Activated naive CD8-positive, alpha-beta T cell treated with anti-CD3 and anti-CD28 coated beads, Interleukin-2, amount 50 U/mL, for 24 hours (primary cell): ENCODE data around the gene MRC1.
A peak's percentile ranks its signal among the peaks of the same experiment; 100 is the strongest.

ENCODE experiments used
- ATAC-seq: fragments of 150-1000 bp; cut with Tn5 transposase; one replicate; pipeline ENCODE4 v1.10.0; 2021
- DNase-seq: peaks from one replicate; pipeline ENCODE4 v3.0.0; 2021
- H3K27ac Mint-ChIP-seq: one replicate; pipeline ENCODE4 v1.8.0; 2021; ENCODE audit warnings: mild to moderate bottlenecking, mixed read lengths
- H3K27me3 Mint-ChIP-seq: one replicate; pipeline ENCODE4 v1.8.0; 2021; ENCODE audit warnings: mixed read lengths
- H3K36me3 Mint-ChIP-seq: one replicate; pipeline ENCODE4 v1.8.0; 2021; ENCODE audit warnings: low read depth, mixed read lengths
- H3K4me1 Mint-ChIP-seq: one replicate; pipeline ENCODE4 v1.8.0; 2021; ENCODE audit warnings: mixed read lengths
- H3K4me3 Mint-ChIP-seq: one replicate; pipeline ENCODE4 v1.8.0; 2021; ENCODE audit warnings: mild to moderate bottlenecking, moderate library complexity, mixed read lengths
- H3K9me3 Mint-ChIP-seq: one replicate; pipeline ENCODE4 v1.8.0; 2021; ENCODE audit warnings: mixed read lengths

Gene MRC1

GRCh38 chr10:17814973-17815372, 5.8 kb downstream of the MRC1 start:
- no peaks in the 10 kb centered on the region for H3K4me1 Mint-ChIP-seq
- no peak overlapping the region for H3K4me3 Mint-ChIP-seq
- H3K27ac Mint-ChIP-seq = no peak overlapping the region
- DNase-seq (no peak), ATAC-seq (no peak)
- H3K27me3 Mint-ChIP-seq = peaks cover 6% of the 10 kb centered on the region
- H3K9me3 Mint-ChIP-seq = no peaks in the 10 kb centered on the region
- no peaks in the 10 kb centered on the region for H3K36me3 Mint-ChIP-seq

DNA sequence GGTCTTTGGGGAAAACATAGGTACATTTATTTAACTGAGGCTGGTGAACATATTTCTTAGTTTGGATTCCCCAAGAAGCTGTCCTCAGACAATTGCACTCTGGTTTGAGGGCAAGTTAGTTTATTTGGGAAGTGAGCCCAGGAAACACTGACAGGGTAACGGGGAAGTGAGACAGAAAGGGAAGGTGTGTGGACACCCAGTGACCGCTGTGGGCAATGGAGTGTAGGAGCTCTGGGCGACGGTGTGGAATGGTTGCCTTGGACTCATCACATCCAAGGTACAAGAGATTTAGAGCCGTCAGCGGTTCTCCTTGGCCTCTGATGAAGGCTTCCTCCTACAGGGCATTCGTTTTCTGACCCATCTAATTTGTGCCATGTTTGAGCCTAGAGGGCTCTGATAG, 7.1 kb downstream of the MRC1 start:
- Mint-ChIP-seq H3K4me3 (no peak overlapping the region), H3K36me3 (no peaks in the 10 kb centered on the region), H3K9me3 (no peaks in the 10 kb centered on the region), H3K4me1 (no peaks in the 10 kb centered on the region), H3K27ac (no peak overlapping the region), H3K27me3 (no peaks in the 10 kb centered on the region)
- DNase-seq (no peak), ATAC-seq (no peak)

GRCh38 chr10:17817316-17817715, 8.2 kb downstream of the MRC1 start:
- Mint-ChIP-seq H3K4me3 (no peak overlapping the region), H3K9me3 (no peaks in the 10 kb centered on the region), H3K36me3 (no peaks in the 10 kb centered on the region), H3K27me3 (no peaks in the 10 kb centered on the region), H3K4me1 (no peaks in the 10 kb centered on the region), H3K27ac (no peak overlapping the region)
- ATAC-seq (no peak), DNase-seq (no peak)

DNA sequence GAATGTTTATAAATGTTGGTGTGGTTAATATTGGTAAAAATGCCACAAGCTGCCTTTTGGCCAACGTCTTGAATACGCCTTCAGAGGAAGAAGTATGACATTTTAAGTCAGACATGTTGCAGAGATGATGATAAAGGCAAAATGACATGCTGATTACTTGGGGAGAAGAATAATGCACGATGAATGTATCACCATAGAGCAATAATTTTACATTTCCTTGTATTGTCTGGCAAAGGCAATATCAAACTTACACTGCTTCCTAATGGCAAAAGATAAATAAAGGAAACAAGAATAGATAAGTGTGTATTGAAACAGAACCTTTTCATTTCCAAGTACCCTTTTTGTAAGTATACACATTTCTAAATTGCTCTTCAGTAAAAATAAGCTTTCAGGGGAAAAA, 8.6 kb downstream of the MRC1 start:
- no peak overlapping the region for H3K4me3 Mint-ChIP-seq
- H3K36me3 Mint-ChIP-seq = no peaks in the 10 kb centered on the region
- H3K4me1 Mint-ChIP-seq = no peaks in the 10 kb centered on the region
- no peak overlapping the region for H3K27ac Mint-ChIP-seq
- no peak for DNase-seq
- ATAC-seq = no peak
- no peaks in the 10 kb centered on the region for H3K9me3 Mint-ChIP-seq
- H3K27me3 Mint-ChIP-seq = no peaks in the 10 kb centered on the region

DNA sequence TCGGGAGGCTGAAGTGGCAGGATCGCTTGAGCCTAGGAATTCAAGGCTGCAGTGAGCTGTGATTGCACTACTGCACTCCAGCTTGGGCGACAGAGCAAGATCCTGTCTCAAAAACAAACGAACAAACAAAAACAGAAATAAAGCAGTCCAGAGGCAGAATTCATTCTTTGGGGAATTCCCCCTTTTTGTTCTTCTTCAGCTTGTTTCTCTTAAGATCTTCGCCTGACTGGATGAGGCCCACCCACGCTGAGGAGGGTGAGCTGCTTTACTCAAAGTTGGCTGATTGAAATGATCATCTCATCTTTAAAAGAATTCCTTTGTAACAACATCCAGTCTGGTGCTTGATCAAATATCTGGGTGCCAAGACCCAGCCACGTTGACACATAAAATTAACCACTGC, 10.7 kb downstream of the MRC1 start:
- DNase-seq (no peak), ATAC-seq (no peak)
- Mint-ChIP-seq H3K27ac (no peak overlapping the region), H3K27me3 (no peaks in the 10 kb centered on the region), H3K9me3 (no peaks in the 10 kb centered on the region), H3K36me3 (no peaks in the 10 kb centered on the region), H3K4me3 (no peak overlapping the region), H3K4me1 (no peaks in the 10 kb centered on the region)

DNA sequence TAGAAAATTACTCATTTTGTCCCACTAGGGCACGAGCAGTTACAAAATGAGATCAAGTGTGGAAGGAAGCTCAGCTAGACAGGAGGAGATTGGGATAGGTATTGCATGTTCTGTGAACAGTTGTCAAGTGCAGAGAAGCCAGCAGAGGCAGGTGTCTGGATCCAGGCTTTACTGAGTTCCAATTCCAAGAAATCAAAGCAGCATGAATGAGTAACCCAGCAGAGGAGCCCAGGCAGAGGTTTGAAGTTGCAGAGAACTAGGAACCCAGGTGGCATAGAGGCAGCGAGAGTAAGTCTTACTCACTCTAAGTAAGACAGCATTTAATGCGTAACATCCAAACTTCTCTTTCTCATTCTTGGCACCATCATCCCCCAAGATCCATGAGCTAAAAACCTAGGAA, 11.8 kb downstream of the MRC1 start:
- Mint-ChIP-seq H3K4me3 (no peak overlapping the region), H3K27me3 (peaks cover 4% of the 10 kb centered on the region), H3K27ac (no peak overlapping the region), H3K9me3 (no peaks in the 10 kb centered on the region), H3K4me1 (no peaks in the 10 kb centered on the region), H3K36me3 (no peaks in the 10 kb centered on the region)
- no peak for ATAC-seq
- DNase-seq = no peak

DNA sequence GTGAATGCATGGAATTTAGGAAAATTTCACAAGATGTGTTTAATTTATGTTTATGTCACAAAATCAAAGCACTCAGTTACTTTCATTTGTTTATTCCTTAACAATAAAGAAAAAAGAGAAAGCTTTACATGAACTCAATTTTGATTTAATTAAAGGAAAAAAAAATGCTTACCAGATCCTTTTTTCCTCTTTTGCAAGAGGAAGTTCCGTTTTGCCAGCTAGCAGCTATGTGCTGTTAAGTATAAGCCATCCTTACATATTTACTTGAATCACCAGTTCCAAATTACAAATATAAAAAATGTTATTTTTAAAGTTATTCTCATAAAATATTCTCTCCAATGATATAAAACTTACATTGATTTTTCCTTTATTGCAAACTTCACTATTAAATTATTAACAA, 12.7 kb downstream of the MRC1 start:
- Mint-ChIP-seq H3K27me3 (peaks cover 4% of the 10 kb centered on the region), H3K4me3 (no peak overlapping the region)

GRCh38 chr10:17831341-17831740, 22.2 kb downstream of the MRC1 start:
- no peak overlapping the region for H3K27ac Mint-ChIP-seq
- no peak for ATAC-seq
- H3K4me3 Mint-ChIP-seq = no peak overlapping the region
- peaks cover 2% of the 10 kb centered on the region for H3K4me1 Mint-ChIP-seq
- H3K36me3 Mint-ChIP-seq = no peaks in the 10 kb centered on the region
- DNase-seq = no peak
- peaks cover 6% of the 10 kb centered on the region for H3K27me3 Mint-ChIP-seq
- H3K9me3 Mint-ChIP-seq = no peaks in the 10 kb centered on the region

More for the DNA sequence above, 12.7 kb downstream of the MRC1 start:
- no peak overlapping the region for H3K27ac Mint-ChIP-seq
- DNase-seq (no peak), ATAC-seq (no peak)
- no peaks in the 10 kb centered on the region for H3K4me1 Mint-ChIP-seq
- H3K9me3 Mint-ChIP-seq = no peaks in the 10 kb centered on the region
- no peaks in the 10 kb centered on the region for H3K36me3 Mint-ChIP-seq

GRCh38 chr10:17831896-17832295, 22.7 kb downstream of the MRC1 start:
- Mint-ChIP-seq H3K27ac (no peak overlapping the region), H3K4me1 (peaks cover 2% of the 10 kb centered on the region), H3K4me3 (no peak overlapping the region), H3K9me3 (no peaks in the 10 kb centered on the region), H3K36me3 (no peaks in the 10 kb centered on the region), H3K27me3 (peaks cover 6% of the 10 kb centered on the region)
- no peak for ATAC-seq
- no peak for DNase-seq

DNA sequence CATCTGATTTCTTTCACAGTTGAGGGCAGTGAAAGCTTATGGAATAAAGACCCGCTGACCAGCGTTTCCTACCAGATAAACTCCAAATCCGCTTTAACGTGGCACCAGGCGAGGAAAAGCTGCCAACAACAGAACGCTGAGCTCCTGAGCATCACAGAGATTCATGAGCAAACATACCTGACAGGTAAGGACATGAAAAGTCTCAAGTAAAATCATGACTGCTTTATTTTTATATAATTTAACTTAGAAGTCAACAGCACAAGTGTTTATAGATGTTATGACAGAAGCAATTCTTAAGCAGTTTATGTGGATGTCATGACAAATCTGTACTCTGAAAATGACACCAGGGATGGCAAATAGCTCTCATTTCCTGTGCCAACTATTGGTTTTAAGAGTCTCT, 24.5 kb downstream of the MRC1 start:
- Mint-ChIP-seq H3K4me1 (peaks cover 6% of the 10 kb centered on the region), H3K9me3 (no peaks in the 10 kb centered on the region), H3K36me3 (no peaks in the 10 kb centered on the region), H3K4me3 (no peak overlapping the region), H3K27ac (no peak overlapping the region), H3K27me3 (peaks cover 12% of the 10 kb centered on the region)
- DNase-seq = no peak
- ATAC-seq = no peak

DNA sequence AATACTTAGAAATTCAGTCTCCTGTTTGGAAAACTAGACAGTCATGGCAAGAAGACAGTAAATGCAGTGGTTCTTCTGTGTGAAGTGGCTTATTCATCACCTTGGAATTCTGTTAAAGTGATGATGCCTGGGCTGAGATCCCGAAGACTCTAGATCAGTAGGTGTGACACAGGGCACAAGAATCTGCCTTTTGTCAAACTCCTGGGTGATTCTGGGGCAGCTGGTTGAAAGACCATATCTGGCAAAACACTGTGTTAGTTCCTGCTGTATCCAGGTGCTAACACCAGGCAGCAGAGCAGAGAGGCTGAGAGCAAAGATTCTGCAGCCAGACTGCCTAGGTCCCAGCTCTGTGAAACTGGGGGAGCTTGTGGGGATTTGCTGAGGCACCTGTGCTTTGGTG, 26.5 kb downstream of the MRC1 start:
- ATAC-seq = no peak
- H3K36me3 Mint-ChIP-seq = no peaks in the 10 kb centered on the region

GRCh38 chr10:17836942-17837341, 27.8 kb downstream of the MRC1 start:
- no peak overlapping the region for H3K27ac Mint-ChIP-seq
- no peak for ATAC-seq
- H3K36me3 Mint-ChIP-seq = no peaks in the 10 kb centered on the region
- H3K4me3 Mint-ChIP-seq = no peak overlapping the region
- no peak for DNase-seq
- H3K4me1 Mint-ChIP-seq = peaks cover 6% of the 10 kb centered on the region
- peaks cover 12% of the 10 kb centered on the region for H3K27me3 Mint-ChIP-seq
- H3K9me3 Mint-ChIP-seq = no peaks in the 10 kb centered on the region

More for the DNA sequence above, 26.5 kb downstream of the MRC1 start:
- no peak overlapping the region for H3K4me3 Mint-ChIP-seq
- peaks cover 6% of the 10 kb centered on the region for H3K4me1 Mint-ChIP-seq
- H3K9me3 Mint-ChIP-seq = no peaks in the 10 kb centered on the region
- peaks cover 12% of the 10 kb centered on the region for H3K27me3 Mint-ChIP-seq
- no peak overlapping the region for H3K27ac Mint-ChIP-seq
- DNase-seq = no peak

DNA sequence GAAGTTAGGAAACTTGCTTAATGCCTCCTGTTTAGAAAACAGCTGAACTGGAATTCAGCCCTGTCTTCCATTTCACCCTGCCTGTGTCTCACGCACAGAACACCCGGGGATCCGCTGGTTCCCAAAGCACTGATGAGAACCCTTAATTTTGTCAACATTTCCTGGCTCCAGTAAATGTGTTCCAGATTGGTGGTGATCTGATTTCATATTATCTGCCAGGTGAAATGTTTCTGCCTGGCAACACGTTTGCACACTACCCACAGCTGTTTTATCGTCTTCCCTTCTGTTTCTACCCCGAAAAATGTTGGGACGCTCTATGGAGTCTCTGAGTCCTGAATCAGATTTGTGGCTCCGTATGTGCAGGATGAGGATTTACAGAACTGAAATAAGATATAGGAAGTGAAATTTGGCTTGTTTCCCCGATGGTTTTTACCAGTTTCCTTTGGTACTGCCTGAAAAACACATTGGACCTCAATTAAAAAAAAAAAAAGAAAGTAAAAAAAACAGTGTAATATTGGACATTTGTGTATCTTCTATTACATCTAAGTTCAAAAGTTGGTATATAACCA, 29.0 kb downstream of the MRC1 start:
- Mint-ChIP-seq H3K36me3 (no peaks in the 10 kb centered on the region), H3K27ac (no peak overlapping the region), H3K4me3 (no peak overlapping the region), H3K4me1 (peaks cover 6% of the 10 kb centered on the region), H3K9me3 (no peaks in the 10 kb centered on the region), H3K27me3 (peaks cover 12% of the 10 kb centered on the region)
- no peak for DNase-seq
- ATAC-seq = no peak

DNA sequence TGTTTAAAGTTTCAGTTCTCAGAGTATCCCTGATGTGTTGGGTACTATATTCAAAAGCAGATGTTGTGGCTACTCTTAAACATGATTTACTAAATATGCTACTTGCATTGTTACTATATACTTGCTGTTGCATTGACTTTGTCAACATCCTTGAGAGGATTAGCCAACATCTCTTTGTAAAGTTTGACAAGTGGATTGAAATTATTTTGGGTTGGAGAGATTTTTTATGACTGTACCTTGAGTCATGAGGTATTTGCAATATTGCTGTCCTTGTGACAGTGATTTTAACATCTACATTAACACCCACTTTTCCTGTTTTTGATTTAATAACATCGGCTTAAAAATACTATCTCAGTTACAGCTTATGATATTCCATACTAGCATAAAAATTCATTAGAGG, 31.9 kb downstream of the MRC1 start:
- Mint-ChIP-seq H3K27ac (no peak overlapping the region), H3K9me3 (no peaks in the 10 kb centered on the region), H3K27me3 (peaks cover 9% of the 10 kb centered on the region), H3K4me3 (no peak overlapping the region), H3K36me3 (no peaks in the 10 kb centered on the region), H3K4me1 (peaks cover 6% of the 10 kb centered on the region)
- ATAC-seq = no peak
- DNase-seq = no peak

GRCh38 chr10:17842641-17843040, 33.5 kb downstream of the MRC1 start:
- peaks cover 6% of the 10 kb centered on the region for H3K27me3 Mint-ChIP-seq
- no peak overlapping the region for H3K4me3 Mint-ChIP-seq
- no peaks in the 10 kb centered on the region for H3K9me3 Mint-ChIP-seq
- DNase-seq = no peak
- H3K27ac Mint-ChIP-seq = no peak overlapping the region
- H3K4me1 Mint-ChIP-seq = peaks cover 3% of the 10 kb centered on the region
- no peak for ATAC-seq
- no peaks in the 10 kb centered on the region for H3K36me3 Mint-ChIP-seq

GRCh38 chr10:17847585-17848296, 38.6 kb downstream of the MRC1 start:
- no peaks in the 10 kb centered on the region for H3K27me3 Mint-ChIP-seq
- no peak overlapping the region for H3K27ac Mint-ChIP-seq
- peak; percentile 15 for ATAC-seq
- no peak overlapping the region for H3K4me3 Mint-ChIP-seq
- H3K9me3 Mint-ChIP-seq = no peaks in the 10 kb centered on the region
- H3K36me3 Mint-ChIP-seq = no peaks in the 10 kb centered on the region
- no peak for DNase-seq
- peaks cover 2% of the 10 kb centered on the region for H3K4me1 Mint-ChIP-seq
